Measurements from ENCODE around the gene ACADS. TPM values are rescaled to one million over a fixed set of nuclear protein-coding genes. Genes with fewer than 3 reads are reported as not detected.
A peak's percentile ranks its signal among the peaks of the same experiment; 100 is the strongest.

Gene ACADS
- total and polyA plus RNA-seq, 2 experiments from 2014 or later = 53.5 to 66.8 TPM

DNA sequence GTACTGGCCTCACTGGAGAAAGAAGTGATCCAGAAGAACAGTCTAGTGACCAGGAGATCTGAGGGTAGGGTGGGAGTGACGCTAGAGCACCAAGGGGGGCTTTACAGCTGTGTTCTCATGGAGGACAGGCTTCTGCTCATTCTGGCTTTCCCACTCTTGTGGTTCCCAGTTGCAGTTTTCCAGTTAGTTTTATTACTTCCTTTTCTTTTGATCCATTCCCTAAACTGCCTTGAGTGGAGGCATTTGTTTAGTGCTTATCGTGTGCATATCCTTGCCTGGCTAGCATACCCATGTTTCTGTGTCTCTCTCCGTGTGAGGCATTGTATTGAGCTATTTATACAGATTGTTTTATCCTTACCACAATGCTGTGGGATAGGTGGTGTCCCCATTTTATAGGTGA lies 34.6 kb upstream of the ACADS start:
- no peak for DNase-seq (ENCODE audit: low spot score)
- H3K4me2 ChIP-seq = peak overlapping the region; percentile 92
- no peaks in the 10 kb centered on the region for H3K9me3 ChIP-seq (ENCODE audit: low read depth)
- H3K27ac ChIP-seq = peak overlapping the region; percentile 73
- peaks cover 8% of the 10 kb centered on the region for H3K36me3 ChIP-seq (replicated peaks; ENCODE audit: insufficient read depth, low read depth)
- H3K9me2 ChIP-seq (replicated peaks; ENCODE audit: insufficient read depth) = no peaks in the 10 kb centered on the region
- H3K4me1 ChIP-seq (ENCODE audit: insufficient read depth) = peaks cover 52% of the 10 kb centered on the region
- WGBS (ENCODE audit: low lambda C conversion rate, missing lambda C conversion rate) = 19% methylated on average over 3 of the region's 3 CpGs
- no peak for TF ChIP-seq EZH2 (IDR thresholded peaks at IDR 0.05; ENCODE audit: borderline replicate concordance)
- peaks cover 73% of the 10 kb centered on the region for H4K20me1 ChIP-seq (ENCODE audit: insufficient read depth, poor library complexity, severe bottlenecking)
- H3K79me2 ChIP-seq = peaks cover 87% of the 10 kb centered on the region
- no peak overlapping the region for H2AFZ ChIP-seq
- H3K4me3 ChIP-seq = no peak overlapping the region
- no peaks in the 10 kb centered on the region for H3K27me3 ChIP-seq

DNA sequence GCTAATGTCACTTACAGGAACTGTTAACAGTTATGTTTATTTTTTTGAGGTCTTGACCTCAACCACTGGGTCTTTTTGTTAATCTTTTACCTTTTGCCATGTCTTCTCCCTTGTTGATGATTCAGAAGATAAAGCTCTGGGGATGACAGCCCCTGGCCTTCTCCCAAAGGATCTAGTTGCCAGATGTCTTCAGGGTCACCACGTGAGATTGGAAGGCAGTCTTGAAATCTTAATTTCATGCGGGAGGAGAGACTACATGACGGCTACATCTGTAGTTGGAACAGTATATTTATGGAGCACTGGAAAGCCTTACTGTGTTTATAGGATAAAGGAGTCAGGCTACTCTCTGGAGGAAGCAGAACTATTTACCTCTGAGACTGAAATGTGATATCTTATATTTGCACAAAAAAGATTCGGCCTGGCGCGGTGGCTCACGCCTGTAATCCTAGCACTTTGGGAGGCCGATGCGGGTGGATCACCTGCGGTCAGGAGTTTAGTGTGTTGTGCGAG lies 33.0 kb upstream of the ACADS start:
- Histone ChIP-seq H4K20me1 (ENCODE audit: insufficient read depth, poor library complexity, severe bottlenecking) (peaks cover 73% of the 10 kb centered on the region), H2AFZ (no peak overlapping the region), H3K9me3 (ENCODE audit: low read depth) (no peaks in the 10 kb centered on the region), H3K4me2 (peak overlapping the region; percentile 92), H3K79me2 (peaks cover 95% of the 10 kb centered on the region), H3K27me3 (no peaks in the 10 kb centered on the region), H3K36me3 (replicated peaks; ENCODE audit: insufficient read depth, low read depth) (peaks cover 8% of the 10 kb centered on the region), H3K27ac (peak overlapping the region; percentile 73), H3K9me2 (replicated peaks; ENCODE audit: insufficient read depth) (no peaks in the 10 kb centered on the region), H3K4me1 (ENCODE audit: insufficient read depth) (peaks cover 63% of the 10 kb centered on the region), H3K4me3 (no peak overlapping the region)
- 27% methylated on average over 11 of the region's 11 CpGs for WGBS (ENCODE audit: low lambda C conversion rate, missing lambda C conversion rate)
- TF ChIP-seq EZH2 (IDR thresholded peaks at IDR 0.05; ENCODE audit: borderline replicate concordance) (no peak), EZH2phosphoT487 (IDR thresholded peaks at IDR 0.05; ENCODE audit: low read depth, severe bottlenecking, unreplicated experiment) (no peak)
- TF ChIP-seq, protein P1, sequence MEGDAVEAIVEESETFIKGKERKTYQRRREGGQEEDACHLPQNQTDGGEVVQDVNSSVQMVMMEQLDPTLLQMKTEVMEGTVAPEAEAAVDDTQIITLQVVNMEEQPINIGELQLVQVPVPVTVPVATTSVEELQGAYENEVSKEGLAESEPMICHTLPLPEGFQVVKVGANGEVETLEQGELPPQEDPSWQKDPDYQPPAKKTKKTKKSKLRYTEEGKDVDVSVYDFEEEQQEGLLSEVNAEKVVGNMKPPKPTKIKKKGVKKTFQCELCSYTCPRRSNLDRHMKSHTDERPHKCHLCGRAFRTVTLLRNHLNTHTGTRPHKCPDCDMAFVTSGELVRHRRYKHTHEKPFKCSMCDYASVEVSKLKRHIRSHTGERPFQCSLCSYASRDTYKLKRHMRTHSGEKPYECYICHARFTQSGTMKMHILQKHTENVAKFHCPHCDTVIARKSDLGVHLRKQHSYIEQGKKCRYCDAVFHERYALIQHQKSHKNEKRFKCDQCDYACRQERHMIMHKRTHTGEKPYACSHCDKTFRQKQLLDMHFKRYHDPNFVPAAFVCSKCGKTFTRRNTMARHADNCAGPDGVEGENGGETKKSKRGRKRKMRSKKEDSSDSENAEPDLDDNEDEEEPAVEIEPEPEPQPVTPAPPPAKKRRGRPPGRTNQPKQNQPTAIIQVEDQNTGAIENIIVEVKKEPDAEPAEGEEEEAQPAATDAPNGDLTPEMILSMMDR (IDR thresholded peaks at IDR 0.05; ENCODE audit: poor library complexity) = no peak
- peak; percentile 17 for DNase-seq (ENCODE audit: low spot score)

DNA sequence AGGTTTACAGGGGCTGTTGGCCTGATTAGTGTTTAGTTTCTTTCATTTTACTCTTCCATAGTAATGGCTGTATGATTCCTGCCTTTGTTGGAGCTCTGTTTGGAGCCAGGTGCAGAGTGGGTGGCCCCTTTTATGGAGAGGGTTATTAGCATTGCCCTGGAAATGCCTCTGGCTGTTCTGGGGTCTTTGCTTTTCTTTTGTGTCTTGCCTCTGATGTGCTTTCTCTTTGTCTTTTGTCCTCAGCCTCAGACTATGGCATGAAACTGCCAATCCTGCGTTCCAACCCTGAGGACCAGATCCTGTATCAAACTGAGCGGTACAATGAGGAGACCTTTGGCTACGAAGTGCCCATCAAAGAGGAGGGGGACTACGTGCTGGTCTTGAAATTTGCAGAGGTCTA lies 31.8 kb upstream of the ACADS start:
- H3K27ac ChIP-seq = peak overlapping the region; percentile 73
- peak overlapping the region; percentile 92 for H3K4me2 ChIP-seq
- H3K4me3 ChIP-seq = no peak overlapping the region
- H2AFZ ChIP-seq = no peak overlapping the region
- H3K36me3 ChIP-seq (replicated peaks; ENCODE audit: insufficient read depth, low read depth) = peaks cover 8% of the 10 kb centered on the region
- no peaks in the 10 kb centered on the region for H3K9me2 ChIP-seq (replicated peaks; ENCODE audit: insufficient read depth)
- H3K27me3 ChIP-seq = no peaks in the 10 kb centered on the region
- H3K9me3 ChIP-seq (ENCODE audit: low read depth) = no peaks in the 10 kb centered on the region
- DNase-seq (ENCODE audit: low spot score) = no peak
- peaks cover 65% of the 10 kb centered on the region for H4K20me1 ChIP-seq (ENCODE audit: insufficient read depth, poor library complexity, severe bottlenecking)
- peaks cover 63% of the 10 kb centered on the region for H3K4me1 ChIP-seq (ENCODE audit: insufficient read depth)
- WGBS (ENCODE audit: low lambda C conversion rate, missing lambda C conversion rate) = 64% methylated on average over 4 of the region's 4 CpGs
- peaks cover 95% of the 10 kb centered on the region for H3K79me2 ChIP-seq
- TF ChIP-seq EZH2 (IDR thresholded peaks at IDR 0.05; ENCODE audit: borderline replicate concordance) (no peak), EZH2phosphoT487 (IDR thresholded peaks at IDR 0.05; ENCODE audit: low read depth, severe bottlenecking, unreplicated experiment) (no peak)
- TF ChIP-seq, protein P1 (IDR thresholded peaks at IDR 0.05; ENCODE audit: poor library complexity) = no peak

DNA sequence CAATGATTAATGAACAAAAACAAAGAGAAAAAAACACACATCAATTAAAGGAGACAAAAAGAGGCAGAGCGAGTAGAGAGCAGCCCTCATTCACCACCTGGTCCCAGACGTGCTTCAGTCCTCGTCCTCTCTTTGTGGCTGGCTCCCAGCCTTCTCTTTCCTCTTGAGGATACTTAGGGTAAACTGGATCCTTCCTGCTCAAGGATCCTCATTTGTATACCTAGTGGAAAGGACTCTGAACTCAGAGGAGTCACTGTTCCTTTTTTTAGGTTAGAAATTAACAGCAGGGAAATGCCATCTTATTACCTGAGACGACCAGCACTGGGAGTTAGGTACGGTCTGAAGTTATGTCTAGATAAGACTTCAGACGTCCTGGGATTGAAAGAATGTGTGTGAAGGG lies 29.0 kb upstream of the ACADS start:
- peak overlapping the region; percentile 66 for H3K27ac ChIP-seq
- no peaks in the 10 kb centered on the region for H3K27me3 ChIP-seq
- peaks cover 38% of the 10 kb centered on the region for H3K4me1 ChIP-seq (ENCODE audit: insufficient read depth)
- H3K4me3 ChIP-seq = no peak overlapping the region
- no peak overlapping the region for H3K4me2 ChIP-seq
- H3K79me2 ChIP-seq = peaks cover 77% of the 10 kb centered on the region
- DNase-seq (ENCODE audit: low spot score) = peak; percentile 28
- TF ChIP-seq EZH2phosphoT487 (IDR thresholded peaks at IDR 0.05; ENCODE audit: low read depth, severe bottlenecking, unreplicated experiment) (no peak), EZH2 (IDR thresholded peaks at IDR 0.05; ENCODE audit: borderline replicate concordance) (no peak)
- TF ChIP-seq, protein P1 (IDR thresholded peaks at IDR 0.05; ENCODE audit: poor library complexity) = no peak
- H3K9me3 ChIP-seq (ENCODE audit: low read depth) = no peaks in the 10 kb centered on the region
- H3K36me3 ChIP-seq (replicated peaks; ENCODE audit: insufficient read depth, low read depth) = peaks cover 8% of the 10 kb centered on the region
- peaks cover 38% of the 10 kb centered on the region for H4K20me1 ChIP-seq (ENCODE audit: insufficient read depth, poor library complexity, severe bottlenecking)
- WGBS (ENCODE audit: low lambda C conversion rate, missing lambda C conversion rate) = 78% methylated on average over 6 of the region's 6 CpGs
- H2AFZ ChIP-seq = no peak overlapping the region
- no peaks in the 10 kb centered on the region for H3K9me2 ChIP-seq (replicated peaks; ENCODE audit: insufficient read depth)

Data from hepatocyte (in vitro differentiated cells).